AG04450 (cell line): ENCODE measurements around the gene RMI2. TPM values are rescaled to one million over a fixed set of nuclear protein-coding genes. Genes with fewer than 3 reads are reported as not detected.

Experiments used
- CTCF ChIA-PET: fragments of 300-600, 350-600 bp; formaldehyde crosslinking; extraction: SDS; loops from one replicate; lab custom pipeline; 2022; ENCODE audit warnings: antibody characterized with exemption, inconsistent platforms; lab: Charles Lee
- POLR2A ChIA-PET: fragments of 350-600 bp; formaldehyde crosslinking; extraction: SDS; loops from one replicate; lab custom pipeline; 2021; ENCODE audit warnings: antibody characterized with exemption, inconsistent platforms; lab: Yijun Ruan, JAX
- DNase-seq: peaks from one replicate; pipeline ENCODE4 v3.0.0-alpha.2; 2011; ENCODE audit warnings: low read depth, low spot score
- H3K27ac ChIP-seq: one replicate; pipeline ENCODE4 v1.5.1; 2012; ENCODE audit warnings: low read depth, low read length, control low read depth
- H3K27me3 ChIP-seq: one replicate; pipeline ENCODE4 v1.6.0; 2012; ENCODE audit warnings: low read length; ENCODE audit not compliant: control insufficient read depth, insufficient read depth
- H3K4me3 ChIP-seq: 2 replicates; pipeline ENCODE4 v1.5.1; 2011; ENCODE audit warnings: mild to moderate bottlenecking, low read depth, low read length, control low read depth
- H3K9me3 ChIP-seq: 2 replicates; pipeline ENCODE4 v1.5.1; 2012; ENCODE audit warnings: low read length; ENCODE audit not compliant: control insufficient read depth, insufficient read depth
- polyA plus RNA-seq: library from polyadenylated mRNA; depleted of rRNA; stranded (reverse); fragments of >200 nt; gene quantifications from 2 replicates; pipeline ENCODE4 v1.2.3, GENCODE V29; 2011
- TF ChIP-seq, protein P1 (sequence below): IDR thresholded peaks from 2 replicates; pipeline ENCODE4 v1.5.1; 2011; ENCODE audit warnings: low read depth, low read length, control low read depth, inconsistent platforms

The RMI2 gene
- polyA plus RNA-seq, 1 experiment = 4.7 TPM

- CTCF ChIA-PET = no interaction called here
- TF ChIP-seq, protein P1, sequence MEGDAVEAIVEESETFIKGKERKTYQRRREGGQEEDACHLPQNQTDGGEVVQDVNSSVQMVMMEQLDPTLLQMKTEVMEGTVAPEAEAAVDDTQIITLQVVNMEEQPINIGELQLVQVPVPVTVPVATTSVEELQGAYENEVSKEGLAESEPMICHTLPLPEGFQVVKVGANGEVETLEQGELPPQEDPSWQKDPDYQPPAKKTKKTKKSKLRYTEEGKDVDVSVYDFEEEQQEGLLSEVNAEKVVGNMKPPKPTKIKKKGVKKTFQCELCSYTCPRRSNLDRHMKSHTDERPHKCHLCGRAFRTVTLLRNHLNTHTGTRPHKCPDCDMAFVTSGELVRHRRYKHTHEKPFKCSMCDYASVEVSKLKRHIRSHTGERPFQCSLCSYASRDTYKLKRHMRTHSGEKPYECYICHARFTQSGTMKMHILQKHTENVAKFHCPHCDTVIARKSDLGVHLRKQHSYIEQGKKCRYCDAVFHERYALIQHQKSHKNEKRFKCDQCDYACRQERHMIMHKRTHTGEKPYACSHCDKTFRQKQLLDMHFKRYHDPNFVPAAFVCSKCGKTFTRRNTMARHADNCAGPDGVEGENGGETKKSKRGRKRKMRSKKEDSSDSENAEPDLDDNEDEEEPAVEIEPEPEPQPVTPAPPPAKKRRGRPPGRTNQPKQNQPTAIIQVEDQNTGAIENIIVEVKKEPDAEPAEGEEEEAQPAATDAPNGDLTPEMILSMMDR = no peak
- DNase-seq = no peak
- no peaks in the 10 kb centered on the region for H3K27me3 ChIP-seq
- peak overlapping the region; percentile 87 for H3K27ac ChIP-seq
- peak overlapping the region; percentile 43 for H3K4me3 ChIP-seq
- H3K9me3 ChIP-seq = peaks cover 7% of the 10 kb centered on the region
- POLR2A ChIA-PET = interaction anchor here (0.5 to 1.7 kb wide), 6 partner anchors 14 to 414 kb away, joined by 3 to 12 read pairs (median 3); partner anchors contain the start of genes SOCS1 and TXNDC11
Observed at GRCh38 chr16:11329071-11329491, 16.2 kb upstream of the RMI2 start.

GRCh38 chr16:11329891-11330290 is 15.4 kb upstream of the RMI2 start:
- CTCF ChIA-PET = no interaction called here
- POLR2A ChIA-PET = interaction anchor here (0.5 to 1.7 kb wide), 4 partner anchors 41 to 413 kb away, joined by 3 to 12 read pairs (median 3); partner anchors contain the start of genes SOCS1 and TXNDC11
- no peak for DNase-seq
- H3K27me3 ChIP-seq = no peaks in the 10 kb centered on the region
- TF ChIP-seq, protein P1 = no peak
- no peak overlapping the region for H3K4me3 ChIP-seq
- peaks cover 12% of the 10 kb centered on the region for H3K9me3 ChIP-seq
- H3K27ac ChIP-seq = no peak overlapping the region

GRCh38 chr16:11330526-11331237 is 14.6 kb upstream of the RMI2 start:
- TF ChIP-seq, protein P1 = no peak
- CTCF ChIA-PET = no interaction called here
- DNase-seq = no peak
- no peak overlapping the region for H3K27ac ChIP-seq
- no peaks in the 10 kb centered on the region for H3K27me3 ChIP-seq
- peaks cover 13% of the 10 kb centered on the region for H3K9me3 ChIP-seq
- POLR2A ChIA-PET = no interaction called here
- no peak overlapping the region for H3K4me3 ChIP-seq

- CTCF ChIA-PET = interaction anchor here (1.2 kb wide), 1 partner anchor 368 kb away, joined by 4 read pairs; no protein-coding TSS in a partner anchor
- H3K9me3 ChIP-seq = peaks cover 12% of the 10 kb centered on the region
- H3K27ac ChIP-seq = no peak overlapping the region
- DNase-seq = no peak
- H3K4me3 ChIP-seq = no peak overlapping the region
- TF ChIP-seq, protein P1 = no peak
- H3K27me3 ChIP-seq = no peaks in the 10 kb centered on the region
- POLR2A ChIA-PET = interaction anchor here (0.6 kb wide), 1 partner anchor 12 kb away, joined by 3 read pairs; no protein-coding TSS in a partner anchor
Observed at GRCh38 chr16:11331967-11332366, 13.3 kb upstream of the RMI2 start.

- Histone ChIP-seq H3K27ac (no peak overlapping the region), H3K27me3 (no peaks in the 10 kb centered on the region), H3K9me3 (peaks cover 6% of the 10 kb centered on the region), H3K4me3 (no peak overlapping the region)
- POLR2A ChIA-PET = no interaction called here
- DNase-seq = no peak
- TF ChIP-seq, protein P1 = no peak
- CTCF ChIA-PET = interaction anchor here (1.2 kb wide), 1 partner anchor 369 kb away, joined by 4 read pairs; no protein-coding TSS in a partner anchor
Observed at GRCh38 chr16:11333010-11333409, 12.2 kb upstream of the RMI2 start.
